H9 (cell line): ENCODE measurements around the gene RUNX2. TPM values are rescaled to one million over a fixed set of nuclear protein-coding genes. Genes with fewer than 3 reads are reported as not detected.

ENCODE experiments used
- DNase-seq: peaks from one replicate; pipeline ENCODE4 v3.0.0-alpha.2; 2017
- H2AFZ ChIP-seq: one replicate; pipeline ENCODE4 v1.6.1; 2013; ENCODE audit warnings: mild to moderate bottlenecking, low read length, control low read depth, moderate library complexity
- H2AK5ac ChIP-seq: 2 replicates; pipeline ENCODE4 v1.6.1; 2013; ENCODE audit warnings: low read length, control low read depth, mixed read lengths; ENCODE audit not compliant: insufficient read length
- H2BK120ac ChIP-seq: one replicate; pipeline ENCODE4 v1.6.1; 2013; ENCODE audit warnings: low read depth, mild to moderate bottlenecking, low read length, control low read depth, inconsistent platforms; ENCODE audit not compliant: poor library complexity, severe bottlenecking
- H2BK12ac ChIP-seq: 2 replicates; pipeline ENCODE4 v1.6.1; 2013; ENCODE audit warnings: low read length, control low read depth, mixed read lengths, low read depth; ENCODE audit not compliant: insufficient read length
- H2BK15ac ChIP-seq: 2 replicates; pipeline ENCODE4 v1.6.1; 2013; ENCODE audit warnings: low read depth, low read length, control low read depth
- H2BK20ac ChIP-seq: one replicate; pipeline ENCODE4 v1.6.1; 2013; ENCODE audit warnings: low read depth, mild to moderate bottlenecking, low read length, control low read depth, inconsistent platforms; ENCODE audit not compliant: poor library complexity, severe bottlenecking
- H2BK5ac ChIP-seq: 2 replicates; pipeline ENCODE4 v1.6.1; 2013; ENCODE audit warnings: low read length, control low read depth, mixed read lengths; ENCODE audit not compliant: insufficient read length
- H3K14ac ChIP-seq: 2 replicates; pipeline ENCODE4 v1.6.1; 2013; ENCODE audit warnings: low read length, control low read depth; ENCODE audit not compliant: insufficient read depth
- H3K18ac ChIP-seq: 2 replicates; pipeline ENCODE4 v1.6.1; 2013; ENCODE audit warnings: low read depth, mild to moderate bottlenecking, mixed read lengths, low read length, control low read depth; ENCODE audit not compliant: insufficient read length
- H3K23ac ChIP-seq: 2 replicates; pipeline ENCODE4 v1.6.1; 2013; ENCODE audit warnings: low read length, control low read depth, mixed read lengths, low read depth; ENCODE audit not compliant: insufficient read length
- H3K23me2 ChIP-seq: 2 replicates; pipeline ENCODE4 v1.6.1; 2013; ENCODE audit warnings: low read depth, mild to moderate bottlenecking, mixed read lengths, low read length, control low read depth; ENCODE audit not compliant: insufficient read length, poor library complexity, severe bottlenecking
- H3K27ac ChIP-seq: 2 replicates; pipeline ENCODE4 v1.5.1; 2013; ENCODE audit warnings: low read length, control low read depth, mixed read lengths, low read depth; ENCODE audit not compliant: insufficient read length
- H3K27me3 ChIP-seq: 2 replicates; pipeline ENCODE4 v1.6.1; 2013; ENCODE audit warnings: low read length, control low read depth, inconsistent platforms; ENCODE audit not compliant: insufficient read depth
- H3K4ac ChIP-seq: 2 replicates; pipeline ENCODE4 v1.6.1; 2013; ENCODE audit warnings: low read depth, mild to moderate bottlenecking, control low read depth, inconsistent platforms, low read length, moderate library complexity
- H3K4me1 ChIP-seq: 2 replicates; pipeline ENCODE4 v1.6.1; 2013; ENCODE audit warnings: low read length, control low read depth, inconsistent platforms; ENCODE audit not compliant: insufficient read depth
- H3K4me2 ChIP-seq: 2 replicates; pipeline ENCODE4 v1.6.1; 2013; ENCODE audit warnings: low read length, control low read depth, mixed read lengths; ENCODE audit not compliant: insufficient read length, insufficient read depth
- H3K56ac ChIP-seq: 2 replicates; pipeline ENCODE4 v1.6.1; 2013; ENCODE audit warnings: low read depth, mild to moderate bottlenecking, mixed read lengths, low read length, control low read depth; ENCODE audit not compliant: insufficient read length
- H3K79me1 ChIP-seq: 2 replicates; pipeline ENCODE4 v1.6.1; 2013; ENCODE audit warnings: low read depth, mild to moderate bottlenecking, moderate library complexity, low read length, control low read depth, inconsistent platforms; ENCODE audit not compliant: insufficient read depth, poor library complexity, severe bottlenecking
- H3K79me2 ChIP-seq: 2 replicates; pipeline ENCODE4 v1.6.1; 2013; ENCODE audit warnings: low read length, control low read depth, inconsistent platforms; ENCODE audit not compliant: insufficient read depth
- H3K9ac ChIP-seq: 2 replicates; pipeline ENCODE4 v1.6.1; 2013; ENCODE audit warnings: low read length, control low read depth, mixed read lengths; ENCODE audit not compliant: insufficient read length; ENCODE audit errors: extremely low read depth
- H3K9me3 ChIP-seq: one replicate; pipeline ENCODE4 v1.6.1; 2013; ENCODE audit warnings: low read depth, low read length, inconsistent platforms; ENCODE audit not compliant: control insufficient read depth
- H3T11ph ChIP-seq: one replicate; pipeline ENCODE4 v1.6.1; 2013; ENCODE audit warnings: mild to moderate bottlenecking, low read length, control low read depth, inconsistent platforms
- H4K20me1 ChIP-seq: one replicate; pipeline ENCODE4 v1.6.1; 2013; ENCODE audit not compliant: control insufficient read depth, insufficient read length, insufficient read depth
- H4K5ac ChIP-seq: 2 replicates; pipeline ENCODE4 v1.6.1; 2013; ENCODE audit warnings: low read depth, mild to moderate bottlenecking, mixed read lengths, low read length, control low read depth; ENCODE audit not compliant: insufficient read length
- H4K8ac ChIP-seq: replicated peaks from 2 replicates; pipeline ENCODE4 v1.6.1; 2013; ENCODE audit warnings: low read length, control low read depth, mixed read lengths, low read depth; ENCODE audit not compliant: insufficient read length
- H4K91ac ChIP-seq: 2 replicates; pipeline ENCODE4 v1.6.1; 2013; ENCODE audit warnings: low read depth, mild to moderate bottlenecking, moderate library complexity, mixed read lengths, low read length, control low read depth; ENCODE audit not compliant: insufficient read length
- H3K27ac Mint-ChIP-seq, 3 experiments: 2 replicates in 2 of 3; 3 replicates in 1 of 3; pipeline ENCODE4 v1.8.0; 2020 to 2021; ENCODE audit warnings: mixed read lengths in 3 of 3, mild to moderate bottlenecking in 1 of 3, moderate library complexity in 1 of 3
- H3K27me3 Mint-ChIP-seq: 2 replicates; pipeline ENCODE4 v1.8.0; 2021; ENCODE audit warnings: low read depth, mild to moderate bottlenecking, moderate library complexity, mixed read lengths
- H3K36me3 Mint-ChIP-seq, 3 experiments: 2 replicates in 2 of 3; 3 replicates in 1 of 3; pipeline ENCODE4 v1.8.0; 2020 to 2021; ENCODE audit warnings: low read depth in 3 of 3, mixed read lengths in 3 of 3; ENCODE audit not compliant: insufficient read depth in 1 of 3
- H3K4me1 Mint-ChIP-seq, 2 experiments: 2 replicates each; pipeline ENCODE4 v1.8.0; 2020; ENCODE audit warnings: mixed read lengths in 2 of 2
- H3K4me3 Mint-ChIP-seq, 2 experiments: 2 replicates in 1 of 2; 3 replicates in 1 of 2; pipeline ENCODE4 v1.8.0; 2020 to 2021; ENCODE audit warnings: mild to moderate bottlenecking in 2 of 2, mixed read lengths in 2 of 2, moderate library complexity in 1 of 2
- H3K9me3 Mint-ChIP-seq, 2 experiments: 2 replicates in 1 of 2; 3 replicates in 1 of 2; pipeline ENCODE4 v1.8.0; 2020; ENCODE audit warnings: mild to moderate bottlenecking in 2 of 2, mixed read lengths in 2 of 2, moderate library complexity in 1 of 2
- WGBS: extraction: QIAGEN DNeasy Blood & Tissue Kit; methylation state at CpG from one replicate; pipeline ENCODE4 v1.1.7; 2013; ENCODE audit warnings: missing lambda C conversion rate, low lambda C conversion rate, mixed read lengths; ENCODE audit not compliant: insufficient read length; ENCODE audit errors: extremely low coverage; 5-methylcytosine and 5-hydroxymethylcytosine counted together
- total RNA-seq: library from RNA; stranded (reverse); gene quantifications from 2 replicates; pipeline ENCODE4 v1.2.1, GENCODE V29; 2021
- TF ChIP-seq, protein P1 (sequence below): fragments of 200-600 bp; sonication (generic); conservative IDR thresholded peaks from 3 replicates; pipeline ENCODE4 v1.8.0; 2021; ENCODE audit warnings: antibody characterized with exemption, mild to moderate bottlenecking

RUNX2 gene
- total RNA-seq, 1 experiment from 2014 or later: 0.15 TPM

DNA sequence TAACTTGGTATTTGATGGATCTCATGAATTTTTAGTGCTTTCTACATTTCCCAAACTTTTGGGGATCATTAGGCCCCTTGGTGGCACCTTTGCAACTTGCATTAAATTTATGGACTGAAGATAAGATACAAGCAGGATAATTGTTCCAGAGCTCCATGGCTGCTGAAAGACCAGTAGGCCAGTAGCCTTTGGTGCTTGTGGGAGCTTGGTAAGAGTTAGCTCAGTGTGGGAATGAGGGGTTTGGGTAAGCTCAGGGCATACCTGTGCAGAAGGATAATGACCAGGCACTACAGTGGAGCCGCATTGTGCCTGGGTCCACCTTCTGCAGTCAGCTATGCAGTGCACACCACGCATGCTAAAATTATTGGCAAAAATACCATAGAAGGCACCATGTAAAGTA lies 290.1 kb downstream of the RUNX2 start:
- TF ChIP-seq, protein P1, sequence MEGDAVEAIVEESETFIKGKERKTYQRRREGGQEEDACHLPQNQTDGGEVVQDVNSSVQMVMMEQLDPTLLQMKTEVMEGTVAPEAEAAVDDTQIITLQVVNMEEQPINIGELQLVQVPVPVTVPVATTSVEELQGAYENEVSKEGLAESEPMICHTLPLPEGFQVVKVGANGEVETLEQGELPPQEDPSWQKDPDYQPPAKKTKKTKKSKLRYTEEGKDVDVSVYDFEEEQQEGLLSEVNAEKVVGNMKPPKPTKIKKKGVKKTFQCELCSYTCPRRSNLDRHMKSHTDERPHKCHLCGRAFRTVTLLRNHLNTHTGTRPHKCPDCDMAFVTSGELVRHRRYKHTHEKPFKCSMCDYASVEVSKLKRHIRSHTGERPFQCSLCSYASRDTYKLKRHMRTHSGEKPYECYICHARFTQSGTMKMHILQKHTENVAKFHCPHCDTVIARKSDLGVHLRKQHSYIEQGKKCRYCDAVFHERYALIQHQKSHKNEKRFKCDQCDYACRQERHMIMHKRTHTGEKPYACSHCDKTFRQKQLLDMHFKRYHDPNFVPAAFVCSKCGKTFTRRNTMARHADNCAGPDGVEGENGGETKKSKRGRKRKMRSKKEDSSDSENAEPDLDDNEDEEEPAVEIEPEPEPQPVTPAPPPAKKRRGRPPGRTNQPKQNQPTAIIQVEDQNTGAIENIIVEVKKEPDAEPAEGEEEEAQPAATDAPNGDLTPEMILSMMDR: no peak
- Histone ChIP-seq H3K14ac (no peak overlapping the region), H3K9me3 (no peaks in the 10 kb centered on the region), H3K79me1 (no peaks in the 10 kb centered on the region), H2BK12ac (no peak overlapping the region), H4K91ac (no peak overlapping the region), H4K8ac (no peak overlapping the region), H2AFZ (no peak overlapping the region), H2AK5ac (no peak overlapping the region), H2BK120ac (no peak overlapping the region), H3K4me2 (no peak overlapping the region), H2BK5ac (no peak overlapping the region), H3K4ac (no peak overlapping the region), H3K79me2 (no peaks in the 10 kb centered on the region), H3K9ac (no peak overlapping the region), H3K56ac (no peak overlapping the region), H3K23ac (no peak overlapping the region), H4K5ac (no peak overlapping the region), H3K23me2 (no peaks in the 10 kb centered on the region), H4K20me1 (no peaks in the 10 kb centered on the region), H2BK15ac (no peak overlapping the region), H3K18ac (no peak overlapping the region), H3K27me3 (no peaks in the 10 kb centered on the region), H2BK20ac (no peak overlapping the region), H3K4me1 (no peaks in the 10 kb centered on the region), H3T11ph (no peak overlapping the region), H3K27ac (no peak overlapping the region)
- Mint-ChIP-seq H3K4me1 (peaks cover 4 to 5% of the 10 kb centered on the region in 2 experiments), H3K27me3 (peaks cover 7% of the 10 kb centered on the region), H3K27ac (no peak overlapping the region; a peak in 1 of 7 replicates), H3K9me3 (no peaks in the 10 kb centered on the region), H3K4me3 (no peak overlapping the region), H3K36me3 (no peaks in the 10 kb centered on the region; a peak in 1 of 7 replicates)
- no CpG with 5 or more reads among the region's 2 CpGs for WGBS
- DNase-seq: no peak
